ENCODE results near the gene FPGS. TPM values are rescaled to one million over a fixed set of nuclear protein-coding genes. Genes with fewer than 3 reads are reported as not detected.

Gene FPGS
- polyA plus RNA-seq, 3 donors: 21.3 to 28.5 (median 25.2) TPM

GRCh38 chr9:127772603-127773002 is 30.1 kb upstream of the FPGS start:
- H3K4me2 ChIP-seq (replicated peaks; ENCODE audit: extremely low read depth, low read length, poor library complexity, severe bottlenecking): no peak overlapping the region
- H3K9me3 Mint-ChIP-seq: peaks cover 0 to 1% (median 0%) of the 10 kb centered on the region in 7 donors
- H3K36me3 ChIP-seq (replicated peaks in 1 of 2; ENCODE audit: control insufficient read depth in 1 of 2, insufficient read depth in 2 of 2, low read length in 2 of 2): peaks cover 42 to 68% of the 10 kb centered on the region in 2 donors
- peaks cover 98% of the 10 kb centered on the region for H4K20me1 ChIP-seq (ENCODE audit: insufficient read depth, low read length)
- peak overlapping the region; percentile 74 to 93 (median 85) for H3K27ac Mint-ChIP-seq
- H3K36me3 Mint-ChIP-seq: peaks cover 39 to 65% of the 10 kb centered on the region in 2 donors
- H3K27ac ChIP-seq (ENCODE audit: low read depth in 1 of 2, low read length in 2 of 2): peak overlapping the region; percentile 5 to 39
- TF ChIP-seq CTCF (IDR thresholded peaks at IDR 0.05): no peak
- no peak overlapping the region for H3K9ac ChIP-seq (ENCODE audit: insufficient read depth, low read length, poor library complexity, severe bottlenecking)
- H2AFZ ChIP-seq (ENCODE audit: insufficient read depth, low read depth, low read length, poor library complexity, severe bottlenecking): no peak overlapping the region
- peaks cover 98% of the 10 kb centered on the region for H3K79me2 ChIP-seq (ENCODE audit: insufficient read depth, low read length)
- H3K4me1 ChIP-seq (ENCODE audit: control insufficient read depth in 1 of 2, insufficient read depth in 2 of 2, low read length in 2 of 2): peaks cover 73 to 93% of the 10 kb centered on the region in 2 donors
- no peak for DNase-seq
- intact Hi-C loops (cut with micrococcal nuclease): loop anchor here in 1 of 2 donors (5.0 kb wide), 1 partner anchor 205 kb away; a partner anchor contains a TSS
- no peak overlapping the region for H3K4me3 ChIP-seq (replicated peaks in 1 of 3; ENCODE audit: low read depth in 2 of 3, low read length in 3 of 3)
- H3K9me3 ChIP-seq (replicated peaks in 1 of 2; ENCODE audit: control insufficient read depth in 1 of 2, insufficient read depth in 1 of 2, low read length in 2 of 2): no peaks in the 10 kb centered on the region
- H3K27me3 Mint-ChIP-seq (ENCODE audit: low read depth in 3 of 3): peaks cover 0 to 3% (median 0%) of the 10 kb centered on the region in 3 donors
- no peaks in the 10 kb centered on the region for H3K27me3 ChIP-seq (ENCODE audit: control insufficient read depth in 2 of 2, insufficient read depth in 2 of 2, low read length in 2 of 2)
- 100% methylated on average over 2 of the region's 5 CpGs for WGBS (ENCODE audit: insufficient coverage)
- H3K4me3 Mint-ChIP-seq: no peak overlapping the region
- H3K4me1 Mint-ChIP-seq: peaks cover 80% of the 10 kb centered on the region

- peaks cover 36 to 60% of the 10 kb centered on the region in 2 donors for H3K36me3 Mint-ChIP-seq
- Histone ChIP-seq H3K4me3 (replicated peaks in 1 of 3; ENCODE audit: low read depth in 2 of 3, low read length in 3 of 3) (no peak overlapping the region), H3K9ac (ENCODE audit: insufficient read depth, low read length, poor library complexity, severe bottlenecking) (no peak overlapping the region), H2AFZ (ENCODE audit: insufficient read depth, low read depth, low read length, poor library complexity, severe bottlenecking) (no peak overlapping the region), H3K79me2 (ENCODE audit: insufficient read depth, low read length) (peaks cover 98% of the 10 kb centered on the region), H3K9me3 (replicated peaks in 1 of 2; ENCODE audit: control insufficient read depth in 1 of 2, insufficient read depth in 1 of 2, low read length in 2 of 2) (no peaks in the 10 kb centered on the region), H3K4me2 (replicated peaks; ENCODE audit: extremely low read depth, low read length, poor library complexity, severe bottlenecking) (no peak overlapping the region), H3K4me1 (ENCODE audit: control insufficient read depth in 1 of 2, insufficient read depth in 2 of 2, low read length in 2 of 2) (peaks cover 66 to 87% of the 10 kb centered on the region in 2 donors), H3K27me3 (ENCODE audit: control insufficient read depth in 2 of 2, insufficient read depth in 2 of 2, low read length in 2 of 2) (no peaks in the 10 kb centered on the region), H3K27ac (ENCODE audit: low read depth in 1 of 2, low read length in 2 of 2) (peak overlapping the region in 1 of 2 donors; percentile 39), H3K36me3 (replicated peaks in 1 of 2; ENCODE audit: control insufficient read depth in 1 of 2, insufficient read depth in 2 of 2, low read length in 2 of 2) (peaks cover 35 to 61% of the 10 kb centered on the region in 2 donors), H4K20me1 (ENCODE audit: insufficient read depth, low read length) (peaks cover 92% of the 10 kb centered on the region)
- 91% methylated on average over 2 of the region's 3 CpGs for WGBS (ENCODE audit: insufficient coverage)
- no peak for TF ChIP-seq CTCF (IDR thresholded peaks at IDR 0.05)
- intact Hi-C loops (cut with micrococcal nuclease): loop anchor here in 1 of 2 donors (5.0 kb wide), 1 partner anchor 206 kb away; a partner anchor contains a TSS
- H3K4me1 Mint-ChIP-seq: peaks cover 75% of the 10 kb centered on the region
- peaks cover 0 to 2% (median 0%) of the 10 kb centered on the region in 7 donors for H3K9me3 Mint-ChIP-seq
- H3K27ac Mint-ChIP-seq: peak overlapping the region; percentile 60 to 85 (median 75)
- DNase-seq: peak in 1 of 3 donors; percentile 43
- peaks cover 0 to 3% (median 0%) of the 10 kb centered on the region in 3 donors for H3K27me3 Mint-ChIP-seq (ENCODE audit: low read depth in 3 of 3)
- peak overlapping the region in 1 of 2 donors; percentile 20 for H3K4me3 Mint-ChIP-seq
Measured at GRCh38 chr9:127773272-127773671, 29.4 kb upstream of the FPGS start.

All from CD14-positive monocyte (primary cell).